HCT116 (cell line): Measurements from ENCODE around the gene CDC6. TPM values are rescaled to one million over a fixed set of nuclear protein-coding genes. Genes with fewer than 3 reads are reported as not detected.

Source experiments
- ATAC-seq: fragments of 200-7000 bp; cut with Tn5 transposase; 2 replicates; pipeline ENCODE4 v1.9.1; 2020; ENCODE audit warnings: mild to moderate bottlenecking, moderate library complexity
- BruUV-seq: library from RNA; stranded (reverse); fragments of 400-500 nt; replicated peaks from 2 replicates; lab custom pipeline; 2021; lab: Mats Ljungman, UMichigan
- CTCF ChIA-PET: fragments of 300-600 bp; sonication (Branson Sonifier 250); formaldehyde crosslinking; loops from one replicate; lab custom pipeline; 2021; ENCODE audit warnings: antibody characterized with exemption; lab: Charles Lee
- POLR2A ChIA-PET: fragments of 300-600, 350-600 bp; sonication (Branson Sonifier 250); formaldehyde crosslinking; loops from one replicate; lab custom pipeline; 2021; ENCODE audit warnings: antibody characterized with exemption; lab: Charles Lee
- RAD21 ChIA-PET, 2 experiments: fragments of 300-600 bp; sonication (Branson Sonifier 250); formaldehyde crosslinking; loops; one replicate each; lab custom pipeline; 2023; ENCODE audit warnings: low total read pairs in 2 of 2; ENCODE audit not compliant: uncharacterized antibody in 2 of 2, unreplicated experiment in 2 of 2, low non-redundant PET in 1 of 2; lab: Charles Lee
- DNase-seq: peaks from one replicate; pipeline ENCODE4 v3.0.0-alpha.2; 2010; ENCODE audit warnings: low read depth, low spot score
- H2AFZ ChIP-seq: fragments of 200-600 bp; shearing (Covaris generic), sonication (generic); 2 replicates; pipeline ENCODE4 v1.6.1; 2017; ENCODE audit warnings: low read depth, mixed run types, mixed read lengths, antibody characterized with exemption, low read length; ENCODE audit not compliant: poor library complexity, severe bottlenecking
- H3K27ac ChIP-seq: 2 replicates; pipeline ENCODE4 v1.5.1; 2012; ENCODE audit warnings: low read depth, low read length
- H3K27me3 ChIP-seq: fragments of 200-600 bp; sonication (generic); 2 replicates; pipeline ENCODE4 v1.6.1; 2016; ENCODE audit warnings: mixed run types, low read length, mixed read lengths; ENCODE audit not compliant: insufficient read depth
- H3K36me3 ChIP-seq, 2 experiments: fragments of 200-500 bp in 1 of 2; fragments of 200-600 bp in 1 of 2; sonication (Bioruptor generic) in 1 of 2; sonication (generic) in 1 of 2; 2 replicates each; pipeline versions ENCODE4 v1.5.1 to v1.6.1; 2014 to 2016; ENCODE audit warnings: low read length in 2 of 2, inconsistent platforms in 1 of 2, mixed read lengths in 1 of 2, mixed run types in 1 of 2; ENCODE audit not compliant: insufficient read depth in 2 of 2, control insufficient read depth in 1 of 2
- H3K4me1 ChIP-seq, 2 experiments: fragments of 200-600 bp in 1 of 2; sonication (generic) in 1 of 2; 2 replicates each; pipeline versions ENCODE4 v1.5.1 to v1.6.1; 2012 to 2017; ENCODE audit warnings: low read length in 2 of 2, inconsistent platforms in 1 of 2, mild to moderate bottlenecking in 1 of 2, mixed read lengths in 1 of 2, mixed run types in 1 of 2, moderate library complexity in 1 of 2; ENCODE audit not compliant: insufficient read depth in 2 of 2, control insufficient read depth in 1 of 2
- H3K4me2 ChIP-seq: fragments of 200-600 bp; sonication (generic); 2 replicates; pipeline ENCODE4 v1.6.1; 2017; ENCODE audit warnings: mixed run types, low read length, mixed read lengths
- H3K4me3 ChIP-seq, 2 experiments: fragments of 200-600 bp in 1 of 2; sonication (generic) in 1 of 2; replicated peaks in 1 of 2; 2 replicates each; pipeline ENCODE4 v1.5.1; 2011 to 2016; ENCODE audit warnings: low read length in 2 of 2, control low read depth in 1 of 2, low read depth in 1 of 2, mild to moderate bottlenecking in 1 of 2, mixed read lengths in 1 of 2, mixed run types in 1 of 2
- H3K79me2 ChIP-seq: fragments of 200-600 bp; sonication (generic); 2 replicates; pipeline ENCODE4 v1.6.1; 2017; ENCODE audit warnings: mild to moderate bottlenecking, mixed run types, low read length, moderate library complexity, mixed read lengths; ENCODE audit not compliant: insufficient read depth
- H3K9ac ChIP-seq: fragments of 200-600 bp; sonication (generic); 2 replicates; pipeline ENCODE4 v1.6.1; 2016; ENCODE audit warnings: low read length, mixed read lengths
- H3K9me2 ChIP-seq: fragments of 200-600 bp; sonication (generic), shearing (Covaris generic); 2 replicates; pipeline ENCODE4 v1.6.1; 2017; ENCODE audit warnings: mixed run types, mild to moderate bottlenecking, moderate library complexity; ENCODE audit not compliant: insufficient read depth
- H3K9me3 ChIP-seq, 2 experiments: fragments of 200-500 bp in 1 of 2; fragments of 200-600 bp in 1 of 2; sonication (Bioruptor generic) in 1 of 2; sonication (generic) in 1 of 2; 2 replicates each; pipeline ENCODE4 v1.6.1; 2014 to 2017; ENCODE audit warnings: low read length in 2 of 2, mixed read lengths in 2 of 2, inconsistent platforms in 1 of 2, low read depth in 1 of 2, mild to moderate bottlenecking in 1 of 2, mixed run types in 1 of 2, moderate library complexity in 1 of 2; ENCODE audit not compliant: control insufficient read depth in 1 of 2, insufficient read depth in 1 of 2
- H4K20me1 ChIP-seq: fragments of 200-600 bp; sonication (generic), shearing (Covaris generic); 2 replicates; pipeline ENCODE4 v1.6.1; 2017; ENCODE audit warnings: mixed run types, mild to moderate bottlenecking, moderate library complexity; ENCODE audit not compliant: insufficient read depth
- CBX3 ChIP-seq: IDR thresholded peaks from 2 replicates; pipeline ENCODE4 v1.6.1; 2012; ENCODE audit warnings: low read depth
- CEBPB ChIP-seq: IDR thresholded peaks from 2 replicates; pipeline ENCODE4 v1.6.1; 2012; ENCODE audit warnings: low read depth
- CTCF ChIP-seq, 3 experiments: fragments of 200-600 bp in 1 of 3; sonication (generic) in 1 of 3; IDR thresholded peaks in 2 of 3; conservative IDR thresholded peaks in 1 of 3; 2 replicates each; pipeline ENCODE4 v1.5.1; 2012 to 2017; ENCODE audit warnings: low read depth in 2 of 3, low read length in 2 of 3, antibody characterized with exemption in 1 of 3, borderline replicate concordance in 1 of 3, control low read depth in 1 of 3, mild to moderate bottlenecking in 1 of 3, mixed read lengths in 1 of 3, mixed run types in 1 of 3, moderate library complexity in 1 of 3; ENCODE audit not compliant: insufficient read depth in 1 of 3
- ELF1 ChIP-seq: IDR thresholded peaks from 2 replicates; pipeline ENCODE4 v1.6.1; 2012; ENCODE audit warnings: low read depth, borderline replicate concordance
- EZH2phosphoT487 ChIP-seq: fragments of 200-600 bp; IDR thresholded peaks from 2 replicates; pipeline ENCODE4 v1.6.1; 2018; ENCODE audit warnings: antibody characterized with exemption, borderline replicate concordance
- JUND ChIP-seq: IDR thresholded peaks from 2 replicates; pipeline ENCODE4 v1.6.1; 2012
- MAX ChIP-seq: IDR thresholded peaks from 2 replicates; pipeline ENCODE4 v1.6.1; 2012
- POLR2A ChIP-seq: IDR thresholded peaks from 2 replicates; pipeline ENCODE4 v1.7.0; 2011; ENCODE audit warnings: borderline replicate concordance; ENCODE audit not compliant: insufficient read depth, insufficient read length; ENCODE audit errors: extremely low read depth
- POLR2AphosphoS5 ChIP-seq: IDR thresholded peaks from 2 replicates; pipeline ENCODE4 v1.6.1; 2011; ENCODE audit warnings: mild to moderate bottlenecking, low read depth, low read length, moderate library complexity
- RAD21 ChIP-seq: IDR thresholded peaks from 2 replicates; pipeline ENCODE4 v1.6.1; 2012; ENCODE audit warnings: low read depth, mild to moderate bottlenecking
- REST ChIP-seq: IDR thresholded peaks from 2 replicates; pipeline ENCODE4 v1.6.1; 2012; ENCODE audit warnings: low read depth
- SP1 ChIP-seq: IDR thresholded peaks from 2 replicates; pipeline ENCODE4 v1.6.1; 2012; ENCODE audit warnings: low read depth
- SRF ChIP-seq: IDR thresholded peaks from 2 replicates; pipeline ENCODE4 v1.6.1; 2012; ENCODE audit warnings: low read depth
- TCF7L2 ChIP-seq: IDR thresholded peaks from 2 replicates; pipeline ENCODE4 v1.7.0; 2011; ENCODE audit warnings: borderline replicate concordance, inconsistent platforms; ENCODE audit not compliant: insufficient read depth, insufficient read length; ENCODE audit errors: extremely low read depth
- YY1 ChIP-seq: IDR thresholded peaks from 2 replicates; pipeline ENCODE4 v1.6.1; 2011; ENCODE audit warnings: low read length, low read depth, moderate library complexity, mild to moderate bottlenecking; ENCODE audit not compliant: insufficient replicate concordance; ENCODE audit errors: extremely low read depth
- ZNF274 ChIP-seq: fragments of 200-500 bp; sonication (Bioruptor generic); IDR thresholded peaks from 2 replicates; pipeline ENCODE4 v1.6.1; 2014; ENCODE audit warnings: mild to moderate bottlenecking, low read depth, low read length, inconsistent platforms
- intact Hi-C: fragments of 100-400 bp; cut with micrococcal nuclease; formaldehyde crosslinking; loops from 2 replicates; pipeline ENCODE4 v1.10.0; 2022
- total RNA-seq: library from RNA; stranded (reverse); gene quantifications from one replicate; pipeline ENCODE4 v1.2.1, GENCODE V29; 2021; ENCODE audit not compliant: unreplicated experiment
- TF ChIP-seq, protein P1 (sequence below): IDR thresholded peaks from 2 replicates; pipeline ENCODE4 v1.6.1; 2012
- TF ChIP-seq, protein P2 (sequence below): IDR thresholded peaks from 2 replicates; pipeline ENCODE4 v1.6.1; 2011; ENCODE audit warnings: mild to moderate bottlenecking, low read length, moderate library complexity; ENCODE audit not compliant: insufficient replicate concordance; ENCODE audit errors: extremely low read depth

Gene CDC6
- total RNA-seq, 1 experiment from 2014 or later, result 117 TPM

DNA sequence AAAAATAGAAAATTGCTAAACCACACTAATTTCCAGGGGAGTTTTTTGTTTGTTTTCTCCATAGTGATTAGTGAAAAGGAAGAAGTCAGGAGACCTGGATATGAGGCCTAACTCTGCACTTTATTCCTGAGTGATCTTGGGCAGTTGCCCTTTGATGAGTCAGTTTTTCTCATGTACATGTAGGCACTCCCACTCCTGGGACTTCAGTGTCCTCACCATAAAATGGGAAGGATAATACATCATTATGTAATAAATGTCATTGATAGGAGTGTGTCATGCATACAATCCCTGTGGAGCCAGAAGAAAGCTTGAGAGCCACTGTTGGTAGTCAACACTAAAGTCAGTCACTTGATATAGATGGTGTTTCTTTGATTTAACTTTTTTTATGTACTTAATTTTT is 36.1 kb upstream of the CDC6 start (continued):
- TF ChIP-seq ZNF274, result no peak
- 0 out of 2 replicates have a peak, but pooled peaks have one; percentile 31 for TF ChIP-seq POLR2AphosphoS5

DNA sequence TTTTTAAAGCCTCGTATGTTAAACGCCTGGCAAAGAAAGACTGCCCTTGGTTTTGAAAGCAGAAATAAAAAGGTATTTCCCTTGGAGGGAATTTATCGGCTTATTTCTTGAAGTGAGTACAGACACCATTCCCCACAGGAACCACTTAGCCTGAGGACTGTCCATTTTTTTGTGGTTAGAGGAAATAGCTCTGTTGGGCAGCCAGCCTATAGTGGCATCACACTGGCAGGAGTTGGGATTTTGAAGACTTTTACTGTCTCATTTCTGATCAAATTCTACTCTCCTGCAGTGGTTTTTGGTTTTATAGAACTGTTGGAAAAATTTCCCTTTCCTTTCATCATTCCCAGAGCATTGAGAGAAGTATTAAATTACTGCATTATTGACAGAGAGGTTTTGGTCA is 34.1 kb upstream of the CDC6 start:
- BruUV-seq, result no TSS peak
- no peak overlapping the region for H3K4me2 ChIP-seq
- no peak overlapping the region for H3K27ac ChIP-seq
- POLR2A ChIA-PET, result no interaction called here
- ATAC-seq, result no peak
- H3K36me3 ChIP-seq, result peaks cover 11 to 12% of the 10 kb centered on the region in 2 experiments; a peak in 3 of 4 replicates
- H3K9me3 ChIP-seq, result no peaks in the 10 kb centered on the region
- no peak overlapping the region for H3K9ac ChIP-seq
- TF ChIP-seq CEBPB, result no peak
- no peak for TF ChIP-seq REST
- no peak for TF ChIP-seq SP1
- TF ChIP-seq RAD21, result no peak
- TF ChIP-seq SRF, result no peak
- no peak for TF ChIP-seq YY1
- no peak for TF ChIP-seq CTCF (IDR thresholded peaks at IDR 0.05 in 2 of 3, conservative IDR thresholded peaks at IDR 0.05 in 1 of 3; ENCODE audit: borderline replicate concordance in 1 of 3, insufficient read depth in 1 of 3, low read depth in 2 of 3, low read length in 2 of 3)
- no peak for TF ChIP-seq MAX
- no peak for TF ChIP-seq TCF7L2
- no peak for TF ChIP-seq POLR2A
- no peak for TF ChIP-seq POLR2AphosphoS5
- TF ChIP-seq ZNF274, result no peak
- TF ChIP-seq, protein P1, sequence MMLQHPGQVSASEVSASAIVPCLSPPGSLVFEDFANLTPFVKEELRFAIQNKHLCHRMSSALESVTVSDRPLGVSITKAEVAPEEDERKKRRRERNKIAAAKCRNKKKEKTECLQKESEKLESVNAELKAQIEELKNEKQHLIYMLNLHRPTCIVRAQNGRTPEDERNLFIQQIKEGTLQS, result no peak
- TF ChIP-seq JUND, result no peak
- no peak for TF ChIP-seq EZH2phosphoT487
- no peak for TF ChIP-seq CBX3
- TF ChIP-seq, protein P2, sequence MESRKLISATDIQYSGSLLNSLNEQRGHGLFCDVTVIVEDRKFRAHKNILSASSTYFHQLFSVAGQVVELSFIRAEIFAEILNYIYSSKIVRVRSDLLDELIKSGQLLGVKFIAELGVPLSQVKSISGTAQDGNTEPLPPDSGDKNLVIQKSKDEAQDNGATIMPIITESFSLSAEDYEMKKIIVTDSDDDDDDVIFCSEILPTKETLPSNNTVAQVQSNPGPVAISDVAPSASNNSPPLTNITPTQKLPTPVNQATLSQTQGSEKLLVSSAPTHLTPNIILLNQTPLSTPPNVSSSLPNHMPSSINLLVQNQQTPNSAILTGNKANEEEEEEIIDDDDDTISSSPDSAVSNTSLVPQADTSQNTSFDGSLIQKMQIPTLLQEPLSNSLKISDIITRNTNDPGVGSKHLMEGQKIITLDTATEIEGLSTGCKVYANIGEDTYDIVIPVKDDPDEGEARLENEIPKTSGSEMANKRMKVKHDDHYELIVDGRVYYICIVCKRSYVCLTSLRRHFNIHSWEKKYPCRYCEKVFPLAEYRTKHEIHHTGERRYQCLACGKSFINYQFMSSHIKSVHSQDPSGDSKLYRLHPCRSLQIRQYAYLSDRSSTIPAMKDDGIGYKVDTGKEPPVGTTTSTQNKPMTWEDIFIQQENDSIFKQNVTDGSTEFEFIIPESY, result no peak
- TF ChIP-seq ELF1, result no peak
- TF ChIP-seq, all 23 proteins: peak for 0
- H3K4me1 ChIP-seq, result peaks cover 17 to 31% of the 10 kb centered on the region in 2 experiments
- H3K4me3 ChIP-seq, result no peak overlapping the region
- CTCF ChIA-PET, result no interaction called here
- peaks cover 64% of the 10 kb centered on the region for H3K79me2 ChIP-seq
- H3K9me2 ChIP-seq, result no peaks in the 10 kb centered on the region
- no peak for DNase-seq
- no peaks in the 10 kb centered on the region for H3K27me3 ChIP-seq
- no peak overlapping the region for H2AFZ ChIP-seq
- RAD21 ChIA-PET, result no interaction called here
- H4K20me1 ChIP-seq, result no peaks in the 10 kb centered on the region
- intact Hi-C loops, result no loop called here
